ENCODE measurements around the gene LIPC. TPM values are rescaled to one million over a fixed set of nuclear protein-coding genes. Genes with fewer than 3 reads are reported as not detected.

The LIPC gene
- total RNA-seq (2021) = not detected in 3 replicates
- percentile 0 among the genes with signal in this experiment for Bru-seq, nascent RNA
- long read RNA-seq, experiment 1 = 0 reads
- long read RNA-seq, experiment 2 = 0 reads
- long read RNA-seq, experiment 3 = 0 reads

- no peak within 1 kb of the TSS for H3K27ac Mint-ChIP-seq
- H3K4me3 Mint-ChIP-seq = no peak within 1 kb of the TSS
- peaks cover 4% of the 10 kb centered on the region; the same call in 1 of the 2 replicates for H3K4me1 Mint-ChIP-seq
- POLR2A ChIA-PET = no interaction called here
- H3K9me3 Mint-ChIP-seq = peaks cover 4% of the 10 kb centered on the region; the same call in 1 of the 2 replicates
- ATAC-seq (no peak), DNase-seq (ENCODE audit: low spot score) (no peak)
- CTCF ChIA-PET = no interaction called here
- H3K36me3 Mint-ChIP-seq = no peaks in the 10 kb centered on the region
- no peaks in the 10 kb centered on the region for H3K27me3 Mint-ChIP-seq (ENCODE audit: low read depth)
- TF ChIP-seq SOX15 (CRISPR knock-in tag; IDR thresholded peaks at IDR 0.05) = no peak
- no peak for TF ChIP-seq ERG (CRISPR knock-in tag; IDR thresholded peaks at IDR 0.05)
- TF ChIP-seq CTCF (IDR thresholded peaks at IDR 0.05) = no peak
- TF ChIP-seq ZNF512 (CRISPR knock-in tag; IDR thresholded peaks at IDR 0.05; ENCODE audit: borderline replicate concordance) = no peak
- TF ChIP-seq E2F4 (CRISPR knock-in tag; IDR thresholded peaks at IDR 0.05; ENCODE audit: borderline replicate concordance, low read depth) = no peak
These were observed at the start of gene LIPC for GRCh38 chr15:58431221-58432149. TSS of gene LIPC (plus strand) at chr15:58431991. CDS start at chr15:58432033, 42 bp downstream.

- TF ChIP-seq SOX15 (CRISPR knock-in tag; IDR thresholded peaks at IDR 0.05) (no peak), SP1 (CRISPR knock-in tag; conservative IDR thresholded peaks at IDR 0.05) (peak; percentile 35; the same call in 1 of the 2 replicates), EMX1 (CRISPR knock-in tag; IDR thresholded peaks at IDR 0.05) (no peak), ETV6 (CRISPR knock-in tag; IDR thresholded peaks at IDR 0.05) (no peak), ZNF219 (CRISPR knock-in tag; IDR thresholded peaks at IDR 0.05; ENCODE audit: borderline replicate concordance) (no peak), ZNF425 (CRISPR knock-in tag; conservative IDR thresholded peaks at IDR 0.05) (no peak), FOXP1 (CRISPR knock-in tag; IDR thresholded peaks at IDR 0.05; ENCODE audit: borderline replicate concordance) (no peak)
- Mint-ChIP-seq H3K4me3 (no peak overlapping the region), H3K27me3 (ENCODE audit: low read depth) (no peaks in the 10 kb centered on the region; the same call in 1 of the 2 replicates), H3K4me1 (peaks cover 15% of the 10 kb centered on the region), H3K9me3 (peaks cover 9% of the 10 kb centered on the region), H3K36me3 (no peaks in the 10 kb centered on the region), H3K27ac (peak overlapping the region; percentile 71)
- peak; percentile 98 for ATAC-seq
- CTCF ChIA-PET = interaction anchor here (0.9 to 1.6 kb wide), 4 partner anchors 9 to 114 kb away, joined by 3 to 5 read pairs (median 4); no protein-coding TSS in a partner anchor
- DNase-seq (ENCODE audit: low spot score) = peak; percentile 54
- POLR2A ChIA-PET = no interaction called here
These were observed 47.9 kb upstream of the LIPC start for GRCh38 chr15:58383876-58384275.
